HG02642 (cell line): ENCODE results near the gene PRAMEF9.
"Not testable (repeated sequence)": the region's sequence is repeated elsewhere in the genome, so short reads cannot be mapped to it uniquely, and the experiment has no call there.

ENCODE experiments used
- ATAC-seq: cut with Tn5 transposase; IDR thresholded peaks from one replicate; pipeline ENCODE4 v1.9.1; 2021; ENCODE audit warnings: mild to moderate bottlenecking; ENCODE audit not compliant: unreplicated experiment, poor library complexity

The PRAMEF9 gene

GRCh38 chr1:13171548-13171947 is at the start of gene PRAMEF9:
TSS of gene PRAMEF9 (plus strand) at chr1:13171848. CDS start at chr1:13175281, 3,433 bp downstream.
- not testable (repeated sequence) for ATAC-seq

- not testable (repeated sequence) for ATAC-seq
Measured at GRCh38 chr1:13155909-13156308, 15.7 kb upstream of the PRAMEF9 start, which contains the start of gene PRAMEF26. TSS of gene PRAMEF26 (minus strand) at chr1:13156009. CDS start at chr1:13153095, 2,914 bp downstream.

- ATAC-seq: not testable (repeated sequence)
Measured at GRCh38 chr1:13165531-13165930, 6.1 kb upstream of the PRAMEF9 start, which contains the start of gene HNRNPCL4. TSS of gene HNRNPCL4 (minus strand) at chr1:13165631. CDS start at chr1:13165467, 164 bp downstream.

GRCh38 chr1:13201309-13201708 is 29.7 kb downstream of the PRAMEF9 start, which contains the start of gene PRAMEF13:
TSS of gene PRAMEF13 (minus strand) at chr1:13201409. CDS start at chr1:13199589, 1,820 bp downstream.
- ATAC-seq: not testable (repeated sequence)

- not testable (repeated sequence) for ATAC-seq
Measured at GRCh38 chr1:13208712-13209111, 37.1 kb downstream of the PRAMEF9 start.

GRCh38 chr1:13216619-13217018 is 45.0 kb downstream of the PRAMEF9 start:
- not testable (repeated sequence) for ATAC-seq

- ATAC-seq: not testable (repeated sequence)
Measured at GRCh38 chr1:13219203-13219602, 47.6 kb downstream of the PRAMEF9 start.

GRCh38 chr1:13222788-13223187 is 51.1 kb downstream of the PRAMEF9 start:
- not testable (repeated sequence) for ATAC-seq

- ATAC-seq: no peak
Measured at GRCh38 chr1:13224480-13225060, 52.9 kb downstream of the PRAMEF9 start.

GRCh38 chr1:13225675-13226204 is 54.1 kb downstream of the PRAMEF9 start, which contains the start of gene PRAMEF18:
TSS of gene PRAMEF18 (minus strand) at chr1:13226154. CDS start at chr1:13226106, 48 bp downstream.
- not testable (repeated sequence) for ATAC-seq

GRCh38 chr1:13227271-13228055 is 55.8 kb downstream of the PRAMEF9 start:
- not testable (repeated sequence) for ATAC-seq

GRCh38 chr1:13228343-13228781 is 56.7 kb downstream of the PRAMEF9 start:
- ATAC-seq: no peak
